Measurements from ENCODE around the gene UBE2J2. TPM values are rescaled to one million over a fixed set of nuclear protein-coding genes. Genes with fewer than 3 reads are reported as not detected.

UBE2J2 gene
- total and polyA plus RNA-seq, 2 of the 4 experiments (the other 2 are of a cell fraction), result 20.6 to 67.5 TPM

- no TSS peak for BruUV-seq (replicated peaks)
- dilution Hi-C loops (cut with HindIII; ENCODE audit: low sequenced_read_pairs, unreplicated experiment), result no loop called here
These were observed 40.0 kb upstream of the UBE2J2 start for GRCh38 chr1:1313500-1314236.

More at GRCh38 chr1:1313500-1314236, 40.0 kb upstream of the UBE2J2 start:
- Histone ChIP-seq H4K8ac (ENCODE audit: low read depth in 2 of 2, low read length in 2 of 2) (no peak overlapping the region), H2BK120ac (ENCODE audit: low read depth, low read length) (no peak overlapping the region), H3K9me1 (ENCODE audit: insufficient read depth, low read length) (no peaks in the 10 kb centered on the region), H3K4ac (ENCODE audit: low read depth, low read length) (no peak overlapping the region), H2BK5ac (ENCODE audit: low read depth, low read length, poor library complexity, severe bottlenecking) (no peak overlapping the region), H3K9ac (ENCODE audit: low read depth, low read length) (no peak overlapping the region), H3K27me3 (ENCODE audit: control insufficient read depth, insufficient read depth, low read length) (no peaks in the 10 kb centered on the region), H4K5ac (ENCODE audit: low read depth, low read length) (no peak overlapping the region), H3K9me3 (ENCODE audit: control insufficient read depth, insufficient read depth, low read length) (no peaks in the 10 kb centered on the region), H2BK20ac (ENCODE audit: low read depth, low read length) (no peak overlapping the region), H2BK15ac (ENCODE audit: low read depth, low read length) (no peak overlapping the region), H3K23ac (ENCODE audit: low read depth, low read length) (no peak overlapping the region), H3K14ac (replicated peaks; ENCODE audit: low read depth, low read length) (no peak overlapping the region), H3K56ac (ENCODE audit: extremely low read depth, insufficient read depth, low read length) (no peak overlapping the region), H3K4me1 (ENCODE audit: control insufficient read depth, insufficient read depth, low read length) (peaks cover 9% of the 10 kb centered on the region), H4K20me1 (ENCODE audit: insufficient read depth, low read length) (peaks cover 49% of the 10 kb centered on the region), H2AFZ (replicated peaks; ENCODE audit: low read length, poor library complexity) (peak overlapping the region; percentile 43), H3K27ac (ENCODE audit: insufficient read depth, low read length) (no peak overlapping the region), H4K91ac (ENCODE audit: insufficient read depth, low read depth, low read length) (no peak overlapping the region), H3K79me1 (ENCODE audit: low read depth in 1 of 2, low read length in 2 of 2) (peaks cover 16 to 55% of the 10 kb centered on the region in 2 experiments), H2AK5ac (ENCODE audit: low read depth, low read length) (no peak overlapping the region), H3K4me3 (ENCODE audit: insufficient read depth, low read depth, low read length) (no peak overlapping the region), H2AK9ac (replicated peaks; ENCODE audit: low read depth, low read length, poor library complexity) (no peak overlapping the region), H3K4me2 (ENCODE audit: low read depth, low read length) (no peak overlapping the region), H3K36me3 (ENCODE audit: control insufficient read depth, insufficient read depth, low read length) (peaks cover 62% of the 10 kb centered on the region), H3K18ac (ENCODE audit: low read depth, low read length) (no peak overlapping the region)
- DNase-seq (no peak), ATAC-seq (ENCODE audit: low read depth) (no peak)
- CTCF ChIA-PET, result no interaction called here
- 96% methylated on average over 22 of the region's 37 CpGs; no CpG with 5 or more reads in 1 of the 2 experiments for WGBS, 2 experiments (ENCODE audit: extremely low coverage in 2 of 2, insufficient read length in 1 of 2)
- intact Hi-C loops (cut with micrococcal nuclease), result no loop called here
- POLR2A ChIA-PET (ENCODE audit: unreplicated experiment), result no interaction called here
- in situ Hi-C loops (cut with MboI; ENCODE audit: low sequenced_read_pairs), result no loop called here
- TF ChIP-seq RFX5 (IDR thresholded peaks at IDR 0.05; ENCODE audit: low read depth, low read length), result no peak
- TF ChIP-seq ELK1 (IDR thresholded peaks at IDR 0.05; ENCODE audit: borderline replicate concordance, low read depth, low read length), result no peak
- no peak for TF ChIP-seq MAZ (IDR thresholded peaks at IDR 0.05; ENCODE audit: borderline replicate concordance, low read depth, low read length)
- no peak for TF ChIP-seq RAD21 (IDR thresholded peaks at IDR 0.05; ENCODE audit: low read length)
- TF ChIP-seq NFE2L2 (IDR thresholded peaks at IDR 0.05; ENCODE audit: low read depth, low read length), result no peak
- no peak for TF ChIP-seq MXI1 (IDR thresholded peaks at IDR 0.05; ENCODE audit: borderline replicate concordance, low read depth, low read length)
- no peak for TF ChIP-seq CTCF (conservative IDR thresholded peaks at IDR 0.05; ENCODE audit: low read depth, low read length)
- no peak for TF ChIP-seq BHLHE40 (IDR thresholded peaks at IDR 0.05; ENCODE audit: low read depth, low read length)
- TF ChIP-seq RCOR1 (IDR thresholded peaks at IDR 0.05; ENCODE audit: insufficient replicate concordance, low read length), result no peak
- no peak for TF ChIP-seq POLR2A (IDR thresholded peaks at IDR 0.05; ENCODE audit: low read depth, low read length)
- no peak for TF ChIP-seq CHD1 (IDR thresholded peaks at IDR 0.05; ENCODE audit: low read depth, low read length)
- TF ChIP-seq FOS (IDR thresholded peaks at IDR 0.05; ENCODE audit: low read depth, low read length), result no peak
- no peak for TF ChIP-seq MAFK (IDR thresholded peaks at IDR 0.05; ENCODE audit: low read depth, low read length)
- TF ChIP-seq CEBPB (IDR thresholded peaks at IDR 0.05; ENCODE audit: low read depth, low read length), result no peak
- TF ChIP-seq SMC3 (IDR thresholded peaks at IDR 0.05; ENCODE audit: low read depth, low read length), result no peak
- no peak for TF ChIP-seq USF2 (IDR thresholded peaks at IDR 0.05; ENCODE audit: low read depth, low read length)

Measured in IMR-90 (cell line).